ENCODE measurements around the gene ALDOC.

DNA sequence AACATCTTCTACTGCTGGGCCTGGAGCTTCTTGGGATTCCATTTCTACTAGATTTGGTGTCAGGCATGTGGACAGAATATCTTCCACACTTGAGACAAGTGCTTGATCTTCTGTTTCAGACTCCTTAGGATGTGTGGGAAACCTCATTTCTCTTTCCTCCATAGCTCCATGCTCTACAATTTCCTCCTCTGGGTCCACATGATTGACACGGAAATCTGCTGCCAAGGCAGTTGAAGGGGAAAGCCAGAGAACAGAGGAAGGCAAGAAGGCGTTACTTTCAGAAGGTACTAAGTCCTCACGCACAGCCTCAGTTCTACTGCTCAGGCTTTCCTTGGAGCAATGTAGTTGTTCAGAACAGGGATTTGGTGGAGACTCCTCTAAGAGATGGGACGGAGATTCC is 15.6 kb upstream of the ALDOC start:
- TF ChIP-seq, protein P1, sequence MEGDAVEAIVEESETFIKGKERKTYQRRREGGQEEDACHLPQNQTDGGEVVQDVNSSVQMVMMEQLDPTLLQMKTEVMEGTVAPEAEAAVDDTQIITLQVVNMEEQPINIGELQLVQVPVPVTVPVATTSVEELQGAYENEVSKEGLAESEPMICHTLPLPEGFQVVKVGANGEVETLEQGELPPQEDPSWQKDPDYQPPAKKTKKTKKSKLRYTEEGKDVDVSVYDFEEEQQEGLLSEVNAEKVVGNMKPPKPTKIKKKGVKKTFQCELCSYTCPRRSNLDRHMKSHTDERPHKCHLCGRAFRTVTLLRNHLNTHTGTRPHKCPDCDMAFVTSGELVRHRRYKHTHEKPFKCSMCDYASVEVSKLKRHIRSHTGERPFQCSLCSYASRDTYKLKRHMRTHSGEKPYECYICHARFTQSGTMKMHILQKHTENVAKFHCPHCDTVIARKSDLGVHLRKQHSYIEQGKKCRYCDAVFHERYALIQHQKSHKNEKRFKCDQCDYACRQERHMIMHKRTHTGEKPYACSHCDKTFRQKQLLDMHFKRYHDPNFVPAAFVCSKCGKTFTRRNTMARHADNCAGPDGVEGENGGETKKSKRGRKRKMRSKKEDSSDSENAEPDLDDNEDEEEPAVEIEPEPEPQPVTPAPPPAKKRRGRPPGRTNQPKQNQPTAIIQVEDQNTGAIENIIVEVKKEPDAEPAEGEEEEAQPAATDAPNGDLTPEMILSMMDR (IDR thresholded peaks at IDR 0.05): no peak
- TF ChIP-seq TFCP2L1 (CRISPR knock-in tag; IDR thresholded peaks at IDR 0.05) (no peak), CEBPB (IDR thresholded peaks at IDR 0.05) (no peak)
